Midbrain (tissue), 1 donor: ENCODE results near the gene KRTAP4-6.
"Not testable (repeated sequence)": the region's sequence is repeated elsewhere in the genome, so short reads cannot be mapped to it uniquely, and the experiment has no call there.

Source experiments
- DNase-seq: peaks from one replicate; lab custom pipeline; 2025; lab: John Stamatoyannopoulos, UW

The KRTAP4-6 gene

GRCh38 chr17:41147531-41148204 is 7.3 kb upstream of the KRTAP4-6 start:
- DNase-seq = no peak

- no peak for DNase-seq
These were observed 4.9 kb upstream of the KRTAP4-6 start for GRCh38 chr17:41145261-41145660.

GRCh38 chr17:41144846-41145245 is 4.5 kb upstream of the KRTAP4-6 start:
- DNase-seq = no peak

GRCh38 chr17:41141361-41141760 is 1.0 kb upstream of the KRTAP4-6 start:
- DNase-seq = no peak

GRCh38 chr17:41139865-41140264 is 479 bp downstream of the KRTAP4-6 start:
- DNase-seq = not testable (repeated sequence)

GRCh38 chr17:41133880-41134735 is 6.2 kb downstream of the KRTAP4-6 start:
- no peak for DNase-seq

- DNase-seq = no peak
These were observed 8.4 kb downstream of the KRTAP4-6 start for GRCh38 chr17:41131979-41132378.

- DNase-seq = no peak
These were observed 13.0 kb downstream of the KRTAP4-6 start for GRCh38 chr17:41127371-41127770.

GRCh38 chr17:41126412-41126811 is 13.9 kb downstream of the KRTAP4-6 start:
- no peak for DNase-seq

GRCh38 chr17:41125064-41125463 is 15.3 kb downstream of the KRTAP4-6 start:
- DNase-seq = no peak

- not testable (repeated sequence) for DNase-seq
These were observed 16.4 kb downstream of the KRTAP4-6 start, which contains the start of gene KRTAP4-12 for GRCh38 chr17:41123991-41124371. KRTAP4-12 (minus strand) TSS chr17:41124182; CDS start chr17:41124122, 60 bp downstream.

- not testable (repeated sequence) for DNase-seq
These were observed 16.9 kb downstream of the KRTAP4-6 start for GRCh38 chr17:41123292-41123990.

- DNase-seq = no peak
These were observed 18.6 kb downstream of the KRTAP4-6 start for GRCh38 chr17:41121742-41122141.

GRCh38 chr17:41119696-41120690 is 20.4 kb downstream of the KRTAP4-6 start:
- not testable (repeated sequence) for DNase-seq

GRCh38 chr17:41118721-41119120 is 21.6 kb downstream of the KRTAP4-6 start:
- no peak for DNase-seq

- DNase-seq = not testable (repeated sequence)
These were observed 22.4 kb downstream of the KRTAP4-6 start, which contains the start of gene KRTAP4-11 for GRCh38 chr17:41117846-41118386. KRTAP4-11 (minus strand) TSS chr17:41118373; CDS start chr17:41118315, 58 bp downstream.

GRCh38 chr17:41116297-41116696 is 24.0 kb downstream of the KRTAP4-6 start:
- DNase-seq = no peak

GRCh38 chr17:41111151-41111885 is 29.0 kb downstream of the KRTAP4-6 start:
- DNase-seq = no peak

- DNase-seq = not testable (repeated sequence)
These were observed 31.5 kb downstream of the KRTAP4-6 start for GRCh38 chr17:41108728-41109386.
